SH-SY5Y (cell line): ENCODE data around the gene TUBGCP5.

Experiments used
- GATA2 ChIP-seq: IDR thresholded peaks from 2 replicates; pipeline ENCODE4 v1.6.1; 2011; ENCODE audit warnings: mild to moderate bottlenecking, low read depth, low read length
- GATA3 ChIP-seq: IDR thresholded peaks from 2 replicates; pipeline ENCODE4 v1.6.1; 2011; ENCODE audit warnings: low read depth, mild to moderate bottlenecking, low read length, moderate library complexity

DNA sequence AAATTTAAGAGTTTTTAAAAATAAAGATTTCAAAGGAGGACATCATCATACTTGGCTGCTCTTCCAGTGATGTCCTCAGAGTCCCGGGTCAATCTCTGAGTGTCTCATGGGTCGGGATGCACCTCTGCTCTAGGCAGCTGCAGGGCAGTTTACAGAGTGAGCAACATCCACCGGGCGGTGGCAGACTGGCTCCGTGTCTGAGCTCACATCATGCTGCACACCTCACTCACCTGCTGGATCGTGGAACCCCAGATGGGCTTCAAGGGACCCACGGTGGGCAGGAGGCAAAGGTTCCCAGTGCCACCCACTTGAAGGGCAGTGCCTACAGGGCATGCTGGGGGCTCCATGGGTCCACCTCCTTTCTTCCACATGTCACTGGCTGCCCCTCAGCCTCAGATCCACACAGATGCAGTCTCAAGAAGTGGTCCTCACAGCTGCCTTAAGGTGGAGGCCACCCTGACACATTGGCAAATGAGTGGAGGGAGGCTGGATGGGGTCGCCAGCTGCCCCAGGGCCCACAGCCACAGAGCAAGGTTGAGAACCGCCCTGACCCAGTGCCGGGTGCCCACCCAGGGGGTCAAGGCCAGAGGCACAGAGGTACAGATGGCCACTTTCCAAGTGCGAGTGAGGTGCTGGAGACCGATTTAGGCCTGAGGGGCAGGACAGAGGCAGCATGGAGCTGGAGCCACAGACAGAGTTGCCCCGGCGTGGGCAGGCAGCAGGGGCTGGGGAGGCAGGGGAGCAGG, 84.4 kb downstream of the TUBGCP5 start:
- no peak for TF ChIP-seq GATA2
- no peak for TF ChIP-seq GATA3
